GM12878 (cell line): ENCODE data around the gene GET3. TPM values are rescaled to one million over a fixed set of nuclear protein-coding genes. Genes with fewer than 3 reads are reported as not detected.

ENCODE experiments used
- ATF3 ChIP-seq: IDR thresholded peaks from 2 replicates; pipeline ENCODE4 v1.6.1; 2011; ENCODE audit warnings: low read depth, mild to moderate bottlenecking, low read length, moderate library complexity, borderline replicate concordance; ENCODE audit errors: extremely low read depth
- CUX1 ChIP-seq: IDR thresholded peaks from 2 replicates; pipeline ENCODE4 v1.6.1; 2012; ENCODE audit warnings: improper control_type of control experiment, low read depth, low read length; ENCODE audit not compliant: insufficient replicate concordance
- IKZF2 ChIP-seq, 2 experiments: fragments of 450-650 bp; IDR thresholded peaks; 2 replicates each; pipeline ENCODE4 v1.6.1; 2017; ENCODE audit warnings: mild to moderate bottlenecking in 2 of 2, moderate library complexity in 2 of 2
- MEF2A ChIP-seq: IDR thresholded peaks from 2 replicates; pipeline ENCODE4 v1.6.1; 2011; ENCODE audit warnings: low read depth, mild to moderate bottlenecking, low read length, moderate library complexity; ENCODE audit not compliant: insufficient read depth
- MYC ChIP-seq: IDR thresholded peaks from 2 replicates; pipeline ENCODE4 v1.6.1; 2011; ENCODE audit warnings: mild to moderate bottlenecking, low read length, moderate library complexity, inconsistent platforms; ENCODE audit not compliant: insufficient read depth, insufficient replicate concordance, insufficient read length, severe bottlenecking
- RBBP5 ChIP-seq: fragments of 200-600 bp; sonication (generic); conservative IDR thresholded peaks from 2 replicates; pipeline ENCODE4 v1.6.1; 2016
- RUNX3 ChIP-seq: IDR thresholded peaks from 2 replicates; pipeline ENCODE4 v1.6.1; 2012; ENCODE audit warnings: low read length, inconsistent platforms
- SIN3A ChIP-seq: IDR thresholded peaks from 2 replicates; pipeline ENCODE4 v1.6.1; 2012; ENCODE audit warnings: low read depth, low read length, improper control_type of control experiment
- STAT3 ChIP-seq: IDR thresholded peaks from 2 replicates; pipeline ENCODE4 v1.6.1; 2011; ENCODE audit warnings: low read depth, low read length, improper control_type of control experiment
- SUZ12 ChIP-seq: fragments of 200-600 bp; sonication (generic); IDR thresholded peaks from one replicate; pipeline ENCODE4 v1.6.1; 2018; ENCODE audit warnings: antibody characterized with exemption, mild to moderate bottlenecking; ENCODE audit not compliant: unreplicated experiment
- TCF3 ChIP-seq: IDR thresholded peaks from 2 replicates; pipeline ENCODE4 v1.6.1; 2012; ENCODE audit warnings: low read depth, mild to moderate bottlenecking, low read length, borderline replicate concordance; ENCODE audit not compliant: insufficient read depth
- YY1 ChIP-seq: IDR thresholded peaks from 2 replicates; pipeline ENCODE4 v1.6.1; 2011; ENCODE audit warnings: low read depth, mild to moderate bottlenecking, low read length
- ZBTB33 ChIP-seq: fragments of 450-650 bp; IDR thresholded peaks from 2 replicates; pipeline ENCODE4 v1.6.1; 2017; ENCODE audit warnings: mild to moderate bottlenecking
- ZNF207 ChIP-seq: fragments of 450-650 bp; IDR thresholded peaks from 2 replicates; pipeline ENCODE4 v1.6.1; 2014; ENCODE audit warnings: antibody characterized with exemption, mild to moderate bottlenecking, borderline replicate concordance
- ZNF687 ChIP-seq: fragments of 450-650 bp; IDR thresholded peaks from 2 replicates; pipeline ENCODE4 v1.6.1; 2017; ENCODE audit warnings: mild to moderate bottlenecking, moderate library complexity
- polyA plus RNA-seq, 11 experiments: library from polyadenylated mRNA; depleted of rRNA in 4 of 11; unstranded in 6 of 11; stranded (reverse) in 5 of 11; fragments of >200 nt; fragmentation: Nextera tagmentation in 4 of 11; fragmentation: Illumina TruSeq in 1 of 11; extraction: Ambion mirVana in 4 of 11; extraction: Trizol in 1 of 11; gene quantifications; 1 replicate in 1 of 11; 2 replicates in 10 of 11; pipeline versions ENCODE4 v1.2.1 to v1.2.3, GENCODE V29; 2011 to 2016; ENCODE audit warnings: inconsistent platforms in 2 of 11, missing spikeins in 2 of 11, low read depth in 1 of 11
- total RNA-seq, 4 experiments: library from RNA; depleted of rRNA in 3 of 4; stranded (reverse); fragments of >200 nt in 3 of 4; fragmentation: Illumina TruSeq in 1 of 4; extraction: Trizol in 1 of 4; gene quantifications; 2 replicates each; pipeline versions ENCODE4 v1.2.1 to v1.2.3, GENCODE V29; 2013 to 2021

GET3 gene
- total and polyA plus RNA-seq, 10 of the 15 experiments (the other 5 are each of a cell fraction or from before 2014, with no cell fraction given), result 14.5 to 144 (median 97.2) TPM

- TF ChIP-seq SUZ12, result no peak
- no peak for TF ChIP-seq RBBP5
- TF ChIP-seq IKZF2 (IDR thresholded peaks at IDR 0.05), result peak in 1 of 2 experiments; percentile 10; a peak in 1 of 4 replicates
- TF ChIP-seq RUNX3, result peak; percentile 71
- TF ChIP-seq TCF3, result no peak
- peak; percentile 70; the same call in 1 of the 2 replicates for TF ChIP-seq YY1
- TF ChIP-seq CUX1, result no peak
- no peak for TF ChIP-seq ZBTB33
- no peak for TF ChIP-seq MEF2A
- peak; percentile 86 for TF ChIP-seq SIN3A
- peak; percentile 85 for TF ChIP-seq MYC
- TF ChIP-seq STAT3, result no peak
- TF ChIP-seq ZNF687, result no peak
- no peak for TF ChIP-seq ATF3
- no peak for TF ChIP-seq ZNF207
Measured at GRCh38 chr19:12723641-12724426, 13.5 kb upstream of the GET3 start, which contains the start of gene TNPO2 (continued).
